PC-9 (cell line): Measurements from ENCODE around the gene RGMB. TPM values are rescaled to one million over a fixed set of nuclear protein-coding genes. Genes with fewer than 3 reads are reported as not detected.

ENCODE experiments used
- BruUV-seq: library from RNA; stranded (reverse); fragments of 400-500 nt; replicated peaks from 2 replicates; lab custom pipeline; 2021; lab: Mats Ljungman, UMichigan
- CTCF ChIA-PET: fragments of 300-600 bp; sonication (Branson Sonifier 250); formaldehyde crosslinking; loops from one replicate; lab custom pipeline; 2022; ENCODE audit warnings: antibody characterized with exemption; lab: Charles Lee
- POLR2A ChIA-PET: fragments of 300-600 bp; sonication (Branson Sonifier 250); formaldehyde crosslinking; loops from one replicate; lab custom pipeline; 2022; ENCODE audit warnings: antibody characterized with exemption; ENCODE audit not compliant: unreplicated experiment; lab: Charles Lee
- DNase-seq, 2 experiments: peaks; one replicate each; pipeline versions ENCODE4 v3.0.0 to v3.0.0-alpha.2; 2015 to 2022; ENCODE audit warnings: mixed read lengths in 1 of 2
- H2AFZ ChIP-seq: fragments of 200-600 bp; sonication (generic); 2 replicates; pipeline ENCODE4 v1.8.1; 2017; ENCODE audit warnings: antibody characterized with exemption
- H3F3A ChIP-seq: fragments of 200-600 bp; sonication (generic); 2 replicates; pipeline ENCODE4 v1.8.1; 2017; ENCODE audit warnings: antibody characterized with exemption, mild to moderate bottlenecking, low read depth; ENCODE audit not compliant: insufficient read depth
- H3K27ac ChIP-seq: fragments of 200-600 bp; sonication (generic); 2 replicates; pipeline ENCODE4 v1.6.1; 2016; ENCODE audit warnings: mixed run types
- H3K27me3 ChIP-seq: fragments of 200-600 bp; sonication (generic); 2 replicates; pipeline ENCODE4 v1.6.1; 2016; ENCODE audit warnings: low read depth, mixed run types; ENCODE audit not compliant: insufficient read depth
- H3K36me3 ChIP-seq: fragments of 200-600 bp; sonication (generic); 2 replicates; pipeline ENCODE4 v1.6.1; 2016; ENCODE audit warnings: low read depth, mixed run types
- H3K4me1 ChIP-seq: fragments of 200-600 bp; sonication (generic); replicated peaks from 2 replicates; pipeline ENCODE4 v1.6.1; 2016; ENCODE audit warnings: mixed run types; ENCODE audit not compliant: insufficient read depth
- H3K4me2 ChIP-seq: fragments of 200-600 bp; sonication (generic); 2 replicates; pipeline ENCODE4 v1.6.1; 2017; ENCODE audit warnings: mixed run types
- H3K4me3 ChIP-seq: fragments of 200-600 bp; sonication (generic); 2 replicates; pipeline ENCODE4 v1.6.1; 2016; ENCODE audit warnings: mixed run types
- H3K79me2 ChIP-seq: fragments of 200-600 bp; sonication (generic); 2 replicates; pipeline ENCODE4 v1.6.1; 2017; ENCODE audit warnings: low read depth, mixed run types
- H3K9me2 ChIP-seq: fragments of 200-600 bp; sonication (generic); 2 replicates; pipeline ENCODE4 v1.8.1; 2017; ENCODE audit warnings: mild to moderate bottlenecking; ENCODE audit not compliant: insufficient read depth
- H3K9me3 ChIP-seq: fragments of 200-600 bp; sonication (generic); 2 replicates; pipeline ENCODE4 v1.8.1; 2016; ENCODE audit warnings: low read depth; ENCODE audit not compliant: insufficient read depth
- H4K20me1 ChIP-seq: fragments of 200-600 bp; sonication (generic); 2 replicates; pipeline ENCODE4 v1.8.1; 2017; ENCODE audit not compliant: insufficient read depth
- EZH2 ChIP-seq: fragments of 200-600 bp; sonication (generic); IDR thresholded peaks from 2 replicates; pipeline ENCODE4 v1.8.0; 2017; ENCODE audit warnings: antibody characterized with exemption, low read depth
- intact Hi-C: fragments of 100-400 bp; cut with micrococcal nuclease; formaldehyde crosslinking; loops from one replicate; pipeline ENCODE4 v1.10.0; 2022; ENCODE audit not compliant: unreplicated experiment
- total RNA-seq: library from RNA; stranded (reverse); gene quantifications from 2 replicates; pipeline ENCODE4 v1.2.3, GENCODE V29; 2021
- TF ChIP-seq, protein P1 (sequence below): fragments of 200-600 bp; sonication (generic); conservative IDR thresholded peaks from 2 replicates; pipeline ENCODE4 v1.6.1; 2017; ENCODE audit warnings: mixed run types, antibody characterized with exemption, mild to moderate bottlenecking, moderate library complexity

RGMB gene
- total RNA-seq, 1 experiment from 2014 or later = 14.6 TPM

DNA sequence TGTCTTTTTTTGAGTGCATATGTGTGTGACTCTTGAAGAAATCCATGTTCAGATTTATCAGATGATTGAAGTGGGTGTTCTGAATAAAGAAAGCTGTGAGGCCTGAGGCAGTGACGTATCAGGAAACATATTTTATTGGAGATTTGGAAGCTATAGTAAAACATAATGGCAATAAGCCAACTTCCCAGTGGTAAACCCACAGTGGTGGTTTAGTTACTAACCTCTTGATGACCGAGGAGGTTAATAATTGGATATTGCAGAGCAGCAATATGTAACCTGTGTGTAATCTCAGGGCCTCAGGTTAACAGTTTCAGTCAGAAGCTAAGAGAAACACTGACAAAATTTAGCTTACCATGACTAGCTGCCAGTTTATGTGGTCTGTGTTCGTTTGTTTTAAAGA lies 6.9 kb downstream of the RGMB start:
- peaks cover 19% of the 10 kb centered on the region for H3K36me3 ChIP-seq
- H3K4me2 ChIP-seq = no peak overlapping the region
- peaks cover 40% of the 10 kb centered on the region for H4K20me1 ChIP-seq
- POLR2A ChIA-PET = interaction anchor here (0.6 kb wide), 1 partner anchor 1844 kb away, joined by 6 read pairs; no protein-coding TSS in a partner anchor
- no peaks in the 10 kb centered on the region for H3K27me3 ChIP-seq
- no peaks in the 10 kb centered on the region for H3K9me3 ChIP-seq
- no peaks in the 10 kb centered on the region for H3F3A ChIP-seq
- H3K9me2 ChIP-seq = no peaks in the 10 kb centered on the region
- no peak for DNase-seq
- CTCF ChIA-PET = no interaction called here
- BruUV-seq = no TSS peak
- H3K4me3 ChIP-seq = no peak overlapping the region
- H3K79me2 ChIP-seq = peaks cover 96% of the 10 kb centered on the region
- no peak overlapping the region for H3K27ac ChIP-seq
- no peak overlapping the region for H2AFZ ChIP-seq
- no peak for TF ChIP-seq EZH2
- TF ChIP-seq, protein P1, sequence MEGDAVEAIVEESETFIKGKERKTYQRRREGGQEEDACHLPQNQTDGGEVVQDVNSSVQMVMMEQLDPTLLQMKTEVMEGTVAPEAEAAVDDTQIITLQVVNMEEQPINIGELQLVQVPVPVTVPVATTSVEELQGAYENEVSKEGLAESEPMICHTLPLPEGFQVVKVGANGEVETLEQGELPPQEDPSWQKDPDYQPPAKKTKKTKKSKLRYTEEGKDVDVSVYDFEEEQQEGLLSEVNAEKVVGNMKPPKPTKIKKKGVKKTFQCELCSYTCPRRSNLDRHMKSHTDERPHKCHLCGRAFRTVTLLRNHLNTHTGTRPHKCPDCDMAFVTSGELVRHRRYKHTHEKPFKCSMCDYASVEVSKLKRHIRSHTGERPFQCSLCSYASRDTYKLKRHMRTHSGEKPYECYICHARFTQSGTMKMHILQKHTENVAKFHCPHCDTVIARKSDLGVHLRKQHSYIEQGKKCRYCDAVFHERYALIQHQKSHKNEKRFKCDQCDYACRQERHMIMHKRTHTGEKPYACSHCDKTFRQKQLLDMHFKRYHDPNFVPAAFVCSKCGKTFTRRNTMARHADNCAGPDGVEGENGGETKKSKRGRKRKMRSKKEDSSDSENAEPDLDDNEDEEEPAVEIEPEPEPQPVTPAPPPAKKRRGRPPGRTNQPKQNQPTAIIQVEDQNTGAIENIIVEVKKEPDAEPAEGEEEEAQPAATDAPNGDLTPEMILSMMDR = no peak
- intact Hi-C loops = no loop called here
- H3K4me1 ChIP-seq = peaks cover 22% of the 10 kb centered on the region

GRCh38 chr5:98781520-98781919 lies 8.1 kb downstream of the RGMB start:
- Histone ChIP-seq H3K36me3 (peaks cover 19% of the 10 kb centered on the region), H3K4me3 (no peak overlapping the region), H3K9me3 (no peaks in the 10 kb centered on the region), H2AFZ (no peak overlapping the region), H4K20me1 (peaks cover 29% of the 10 kb centered on the region), H3K9me2 (no peaks in the 10 kb centered on the region), H3K4me2 (no peak overlapping the region), H3F3A (0 out of 2 replicates have a peak, but pooled peaks cover 4% of the 10 kb centered on the region), H3K27me3 (no peaks in the 10 kb centered on the region), H3K4me1 (peaks cover 22% of the 10 kb centered on the region), H3K27ac (no peak overlapping the region), H3K79me2 (peaks cover 91% of the 10 kb centered on the region)
- intact Hi-C loops = no loop called here
- no peak for DNase-seq
- TF ChIP-seq EZH2 = no peak
- TF ChIP-seq, protein P1 = no peak
- CTCF ChIA-PET = no interaction called here
- BruUV-seq = no TSS peak
- POLR2A ChIA-PET = no interaction called here

- peaks cover 19% of the 10 kb centered on the region for H3K36me3 ChIP-seq
- H3K9me3 ChIP-seq = no peaks in the 10 kb centered on the region
- no peak overlapping the region for H3K4me2 ChIP-seq
- no peak for DNase-seq
- H3K79me2 ChIP-seq = peaks cover 90% of the 10 kb centered on the region
- 0 out of 2 replicates have a peak, but pooled peaks cover 8% of the 10 kb centered on the region for H3F3A ChIP-seq
- no peak overlapping the region for H3K27ac ChIP-seq
- CTCF ChIA-PET = no interaction called here
- BruUV-seq = no TSS peak
- POLR2A ChIA-PET = no interaction called here
- no peaks in the 10 kb centered on the region for H3K27me3 ChIP-seq
- H2AFZ ChIP-seq = no peak overlapping the region
- TF ChIP-seq EZH2 = no peak
- TF ChIP-seq, protein P1 = no peak
- H3K4me1 ChIP-seq = peaks cover 25% of the 10 kb centered on the region
- H3K4me3 ChIP-seq = no peak overlapping the region
- no peaks in the 10 kb centered on the region for H3K9me2 ChIP-seq
- intact Hi-C loops = no loop called here
- peaks cover 24% of the 10 kb centered on the region for H4K20me1 ChIP-seq
Measured at GRCh38 chr5:98781964-98782363, 8.5 kb downstream of the RGMB start.
